IPS-15b (cell line): ENCODE results near the gene TFRC.
"Not testable (repeated sequence)": the region's sequence is repeated elsewhere in the genome, so short reads cannot be mapped to it uniquely, and the experiment has no call there.

ENCODE experiments used
- H3K27me3 ChIP-seq: one replicate; pipeline ENCODE4 v1.6.1; 2013; ENCODE audit warnings: low read length; ENCODE audit not compliant: control insufficient read depth, insufficient read depth
- H3K36me3 ChIP-seq: one replicate; pipeline ENCODE4 v1.6.1; 2013; ENCODE audit warnings: low read length; ENCODE audit not compliant: control insufficient read depth, insufficient read depth
- H3K4me1 ChIP-seq: one replicate; pipeline ENCODE4 v1.6.1; 2013; ENCODE audit warnings: mild to moderate bottlenecking, low read length; ENCODE audit not compliant: control insufficient read depth, insufficient read depth
- H3K4me3 ChIP-seq: one replicate; pipeline ENCODE4 v1.5.1; 2013; ENCODE audit warnings: low read depth, low read length
- H3K9ac ChIP-seq: one replicate; pipeline ENCODE4 v1.6.1; 2013; ENCODE audit warnings: low read depth, mild to moderate bottlenecking, low read length
- H3K9me3 ChIP-seq: one replicate; pipeline ENCODE4 v1.6.1; 2013; ENCODE audit warnings: mild to moderate bottlenecking, low read length; ENCODE audit not compliant: control insufficient read depth, insufficient read depth

TFRC gene

GRCh38 chr3:196108075-196108743, 26.3 kb upstream of the TFRC start:
- Histone ChIP-seq H3K27me3 (no peaks in the 10 kb centered on the region), H3K36me3 (no peaks in the 10 kb centered on the region), H3K4me1 (peaks cover 3% of the 10 kb centered on the region), H3K4me3 (no peak overlapping the region), H3K9me3 (no peaks in the 10 kb centered on the region), H3K9ac (peak overlapping the region; percentile 54)

- H3K27me3 ChIP-seq, H3K36me3 ChIP-seq, H3K9me3 ChIP-seq, H3K4me3 ChIP-seq, H3K9ac ChIP-seq, H3K4me1 ChIP-seq: not testable (repeated sequence)
These were observed 22.8 kb upstream of the TFRC start for GRCh38 chr3:196104707-196105106.

- not testable (repeated sequence) for H3K9me3 ChIP-seq, H3K27me3 ChIP-seq, H3K9ac ChIP-seq, H3K4me3 ChIP-seq, H3K4me1 ChIP-seq, H3K36me3 ChIP-seq
These were observed 16.6 kb upstream of the TFRC start for GRCh38 chr3:196098365-196098980.

GRCh38 chr3:196097373-196098154, 15.7 kb upstream of the TFRC start:
- H3K9ac ChIP-seq = no peak overlapping the region

GRCh38 chr3:196096382-196096953, 14.6 kb upstream of the TFRC start:
- Histone ChIP-seq H3K27me3 (no peaks in the 10 kb centered on the region), H3K9me3 (no peaks in the 10 kb centered on the region), H3K36me3 (no peaks in the 10 kb centered on the region), H3K4me1 (no peaks in the 10 kb centered on the region), H3K4me3 (no peak overlapping the region), H3K9ac (no peak overlapping the region)

More at GRCh38 chr3:196097373-196098154, 15.7 kb upstream of the TFRC start:
- H3K4me1 ChIP-seq = no peaks in the 10 kb centered on the region
- no peaks in the 10 kb centered on the region for H3K36me3 ChIP-seq
- H3K27me3 ChIP-seq = no peaks in the 10 kb centered on the region
- no peaks in the 10 kb centered on the region for H3K9me3 ChIP-seq
- H3K4me3 ChIP-seq = no peak overlapping the region

GRCh38 chr3:196093317-196094111, 11.6 kb upstream of the TFRC start:
- H3K9me3 ChIP-seq = no peaks in the 10 kb centered on the region
- no peaks in the 10 kb centered on the region for H3K4me1 ChIP-seq
- H3K27me3 ChIP-seq = no peaks in the 10 kb centered on the region
- no peak overlapping the region for H3K4me3 ChIP-seq
- H3K9ac ChIP-seq = no peak overlapping the region
- H3K36me3 ChIP-seq = no peaks in the 10 kb centered on the region

- Histone ChIP-seq H3K4me3 (no peak overlapping the region), H3K4me1 (no peaks in the 10 kb centered on the region)
These were observed 6.0 kb upstream of the TFRC start for GRCh38 chr3:196087906-196088305.

GRCh38 chr3:196082619-196082971, 705 bp upstream of the TFRC start:
- Histone ChIP-seq H3K9ac (no peak overlapping the region), H3K4me3 (peak overlapping the region; percentile 61), H3K36me3 (peaks cover 2% of the 10 kb centered on the region), H3K27me3 (no peaks in the 10 kb centered on the region), H3K9me3 (no peaks in the 10 kb centered on the region), H3K4me1 (peaks cover 2% of the 10 kb centered on the region)

More at GRCh38 chr3:196087906-196088305, 6.0 kb upstream of the TFRC start:
- Histone ChIP-seq H3K27me3 (no peaks in the 10 kb centered on the region), H3K9ac (no peak overlapping the region), H3K9me3 (no peaks in the 10 kb centered on the region), H3K36me3 (no peaks in the 10 kb centered on the region)

GRCh38 chr3:196081002-196081833, 672 bp downstream of the TFRC start:
- Histone ChIP-seq H3K4me1 (peaks cover 4% of the 10 kb centered on the region), H3K36me3 (peaks cover 3% of the 10 kb centered on the region), H3K9ac (peak overlapping the region; percentile 93)

GRCh38 chr3:196080101-196080846, 1.6 kb downstream of the TFRC start:
- H3K27me3 ChIP-seq, H3K9ac ChIP-seq, H3K4me1 ChIP-seq, H3K36me3 ChIP-seq, H3K9me3 ChIP-seq: not testable (repeated sequence)
- H3K4me3 ChIP-seq = peak overlapping the region; percentile 61

More at GRCh38 chr3:196081002-196081833, 672 bp downstream of the TFRC start:
- Histone ChIP-seq H3K4me3 (peak overlapping the region; percentile 61), H3K9me3 (no peaks in the 10 kb centered on the region), H3K27me3 (no peaks in the 10 kb centered on the region)
